Astrocyte of the spinal cord (primary cell): ENCODE measurements around the gene DDX39A.
A peak's percentile ranks its signal among the peaks of the same experiment; 100 is the strongest.
"Not testable (repeated sequence)": the region's sequence is repeated elsewhere in the genome, so short reads cannot be mapped to it uniquely, and the experiment has no call there.

Source experiments
- DNase-seq: peaks from one replicate; pipeline ENCODE4 v3.0.0; 2011; ENCODE audit warnings: low read depth, low spot score
- H3K4me3 ChIP-seq: 2 replicates; pipeline ENCODE4 v1.5.1; 2011; ENCODE audit warnings: low read depth, mild to moderate bottlenecking, low read length, moderate library complexity
- CTCF ChIP-seq: IDR thresholded peaks from 2 replicates; pipeline ENCODE4 v1.5.1; 2012; ENCODE audit warnings: low read depth, mild to moderate bottlenecking, low read length, inconsistent platforms
- in situ Hi-C: cut with HindIII; loops from 2 replicates; pipeline ENCODE4 v1.10.0; 2017; ENCODE audit warnings: low sequenced_read_pairs

Gene DDX39A

GRCh38 chr19:14366529-14366928 lies 52.6 kb downstream of the DDX39A start:
- in situ Hi-C loops, result no loop called here
- no peak for TF ChIP-seq CTCF
- DNase-seq, result peak; percentile 70
- H3K4me3 ChIP-seq, result no peak overlapping the region

GRCh38 chr19:14364098-14364443 lies 55.1 kb downstream of the DDX39A start:
- in situ Hi-C loops, DNase-seq, H3K4me3 ChIP-seq: not testable (repeated sequence)

- TF ChIP-seq CTCF, result no peak
- peak overlapping the region; percentile 23 for H3K4me3 ChIP-seq
- in situ Hi-C loops, result no loop called here
- peak; percentile 40 for DNase-seq
Observed at GRCh38 chr19:14363183-14364097, 55.7 kb downstream of the DDX39A start.

- DNase-seq, result no peak
- no peak overlapping the region for H3K4me3 ChIP-seq
- peak; percentile 7 for TF ChIP-seq CTCF
- in situ Hi-C loops, result no loop called here
Observed at GRCh38 chr19:14361824-14362223, 57.3 kb downstream of the DDX39A start.
